ENCODE data around the gene TEAD4.

TEAD4 gene

GRCh38 chr12:3028108-3028507 is 68.9 kb downstream of the TEAD4 start:
- in situ Hi-C loops (cut with MboI; ENCODE audit: low sequenced_read_pairs) = no loop called here

GRCh38 chr12:3030821-3031429 is 71.7 kb downstream of the TEAD4 start:
- in situ Hi-C loops (cut with MboI; ENCODE audit: low sequenced_read_pairs) = no loop called here

GRCh38 chr12:3032161-3032560 is 73.0 kb downstream of the TEAD4 start:
- in situ Hi-C loops (cut with MboI; ENCODE audit: low sequenced_read_pairs) = no loop called here

GRCh38 chr12:3032770-3033538 is 73.8 kb downstream of the TEAD4 start:
- in situ Hi-C loops (cut with MboI; ENCODE audit: low sequenced_read_pairs) = no loop called here

- in situ Hi-C loops (cut with MboI; ENCODE audit: low sequenced_read_pairs) = no loop called here
Measured at GRCh38 chr12:3033539-3033867, 74.3 kb downstream of the TEAD4 start.

GRCh38 chr12:3034067-3034750 is 75.0 kb downstream of the TEAD4 start:
- in situ Hi-C loops (cut with MboI; ENCODE audit: low sequenced_read_pairs) = no loop called here

- in situ Hi-C loops (cut with MboI; ENCODE audit: low sequenced_read_pairs) = no loop called here
Measured at GRCh38 chr12:3035171-3035570, 76.0 kb downstream of the TEAD4 start.

GRCh38 chr12:3035815-3036702 is 76.9 kb downstream of the TEAD4 start:
- in situ Hi-C loops (cut with MboI; ENCODE audit: low sequenced_read_pairs) = no loop called here

- in situ Hi-C loops (cut with MboI; ENCODE audit: low sequenced_read_pairs) = no loop called here
Measured at GRCh38 chr12:3036901-3037600, 77.9 kb downstream of the TEAD4 start.

- in situ Hi-C loops (cut with MboI; ENCODE audit: low sequenced_read_pairs) = no loop called here
Measured at GRCh38 chr12:3038166-3038565, 79.0 kb downstream of the TEAD4 start.

- in situ Hi-C loops (cut with MboI; ENCODE audit: low sequenced_read_pairs) = no loop called here
Measured at GRCh38 chr12:3038926-3039510, 79.8 kb downstream of the TEAD4 start.

GRCh38 chr12:3040026-3040656 is 80.9 kb downstream of the TEAD4 start:
- in situ Hi-C loops (cut with MboI; ENCODE audit: low sequenced_read_pairs) = no loop called here

- in situ Hi-C loops (cut with MboI; ENCODE audit: low sequenced_read_pairs) = no loop called here
Measured at GRCh38 chr12:3040663-3041544, 81.7 kb downstream of the TEAD4 start.

- in situ Hi-C loops (cut with MboI; ENCODE audit: low sequenced_read_pairs) = no loop called here
Measured at GRCh38 chr12:3041558-3042164, 82.5 kb downstream of the TEAD4 start.

- in situ Hi-C loops (cut with MboI; ENCODE audit: low sequenced_read_pairs) = no loop called here
Measured at GRCh38 chr12:3042394-3042793, 83.2 kb downstream of the TEAD4 start.

GRCh38 chr12:3042826-3043225 is 83.6 kb downstream of the TEAD4 start:
- in situ Hi-C loops (cut with MboI; ENCODE audit: low sequenced_read_pairs) = no loop called here

GRCh38 chr12:3043406-3043805 is 84.2 kb downstream of the TEAD4 start:
- in situ Hi-C loops (cut with MboI; ENCODE audit: low sequenced_read_pairs) = no loop called here

GRCh38 chr12:3044141-3044630 is 85.0 kb downstream of the TEAD4 start:
- in situ Hi-C loops (cut with MboI; ENCODE audit: low sequenced_read_pairs) = no loop called here

All from HL-60/S4 treated with phorbol 12-myristate 13-acetate at 8.2 ng/mL for 4 days and 3 days (cell line).